Trophoblast cell (in vitro differentiated cells and primary cell): ENCODE results near the gene XXYLT1.

Experiments
- DNase-seq, 2 donors: peaks; one replicate each; pipeline ENCODE4 v3.0.0-alpha.2; 2016
- H2AFZ ChIP-seq: 2 replicates; pipeline ENCODE4 v1.6.1; 2013; ENCODE audit warnings: low read length, moderate library complexity, mild to moderate bottlenecking; ENCODE audit not compliant: insufficient read depth, poor library complexity
- H2AK5ac ChIP-seq: 2 replicates; pipeline ENCODE4 v1.6.1; 2013; ENCODE audit warnings: mild to moderate bottlenecking, low read length
- H2BK120ac ChIP-seq: 2 replicates; pipeline ENCODE4 v1.6.1; 2013; ENCODE audit warnings: low read length, mild to moderate bottlenecking, moderate library complexity; ENCODE audit not compliant: insufficient read depth, poor library complexity
- H2BK12ac ChIP-seq: 2 replicates; pipeline ENCODE4 v1.6.1; 2013; ENCODE audit warnings: mild to moderate bottlenecking, low read length, moderate library complexity
- H2BK5ac ChIP-seq: 2 replicates; pipeline ENCODE4 v1.6.1; 2013; ENCODE audit warnings: low read length, low read depth, moderate library complexity, mild to moderate bottlenecking; ENCODE audit not compliant: poor library complexity
- H3K14ac ChIP-seq: 2 replicates; pipeline ENCODE4 v1.6.1; 2013; ENCODE audit warnings: mild to moderate bottlenecking, low read length
- H3K18ac ChIP-seq: 2 replicates; pipeline ENCODE4 v1.6.1; 2013; ENCODE audit warnings: mild to moderate bottlenecking, low read length
- H3K23ac ChIP-seq: 2 replicates; pipeline ENCODE4 v1.6.1; 2013; ENCODE audit warnings: low read length
- H3K27ac ChIP-seq: 2 replicates; pipeline ENCODE4 v1.5.1; 2013; ENCODE audit warnings: low read depth, mild to moderate bottlenecking, inconsistent platforms, low read length, moderate library complexity
- H3K27me3 ChIP-seq: 2 replicates; pipeline ENCODE4 v1.6.1; 2013; ENCODE audit warnings: inconsistent platforms, mild to moderate bottlenecking, low read length, moderate library complexity; ENCODE audit not compliant: insufficient read depth
- H3K36me3 ChIP-seq, 2 experiments: 1 replicate in 1 of 2; 2 replicates in 1 of 2; pipeline ENCODE4 v1.6.1; 2013; ENCODE audit warnings: low read length in 2 of 2, mild to moderate bottlenecking in 2 of 2, moderate library complexity in 1 of 2; ENCODE audit not compliant: insufficient read depth in 2 of 2, control insufficient read depth in 1 of 2
- H3K4ac ChIP-seq: 2 replicates; pipeline ENCODE4 v1.6.1; 2013; ENCODE audit warnings: low read depth, mild to moderate bottlenecking, low read length, moderate library complexity
- H3K4me1 ChIP-seq, 2 experiments: 1 replicate in 1 of 2; 2 replicates in 1 of 2; pipeline ENCODE4 v1.6.1; 2013; ENCODE audit warnings: low read length in 2 of 2, mild to moderate bottlenecking in 2 of 2, moderate library complexity in 1 of 2; ENCODE audit not compliant: insufficient read depth in 2 of 2, control insufficient read depth in 1 of 2
- H3K4me2 ChIP-seq: 2 replicates; pipeline ENCODE4 v1.6.1; 2013; ENCODE audit warnings: inconsistent platforms, mild to moderate bottlenecking, low read length, moderate library complexity
- H3K4me3 ChIP-seq: 2 replicates; pipeline ENCODE4 v1.5.1; 2013; ENCODE audit warnings: mild to moderate bottlenecking, low read depth, low read length, inconsistent platforms
- H3K79me1 ChIP-seq: one replicate; pipeline ENCODE4 v1.6.1; 2013; ENCODE audit warnings: low read length
- H3K79me2 ChIP-seq: 2 replicates; pipeline ENCODE4 v1.6.1; 2013; ENCODE audit warnings: low read length, mild to moderate bottlenecking; ENCODE audit not compliant: control insufficient read depth, insufficient read depth, poor library complexity
- H3K9ac ChIP-seq: 2 replicates; pipeline ENCODE4 v1.6.1; 2013; ENCODE audit warnings: mild to moderate bottlenecking, low read length
- H3K9me3 ChIP-seq: 2 replicates; pipeline ENCODE4 v1.6.1; 2013; ENCODE audit warnings: low read depth, mild to moderate bottlenecking, control low read depth, inconsistent platforms, low read length; ENCODE audit not compliant: insufficient read depth
- H4K12ac ChIP-seq: 2 replicates; pipeline ENCODE4 v1.6.1; 2013; ENCODE audit warnings: low read depth, mild to moderate bottlenecking, low read length, moderate library complexity
- H4K8ac ChIP-seq: 2 replicates; pipeline ENCODE4 v1.6.1; 2013; ENCODE audit warnings: low read depth, mild to moderate bottlenecking, low read length, moderate library complexity
- H4K91ac ChIP-seq: one replicate; pipeline ENCODE4 v1.6.1; 2013; ENCODE audit warnings: low read depth, mild to moderate bottlenecking, low read length, moderate library complexity
- WGBS: extraction: QIAGEN DNeasy Blood & Tissue Kit; methylation state at CpG from one replicate; pipeline ENCODE4 v1.1.7; 2013; ENCODE audit warnings: missing lambda C conversion rate; ENCODE audit not compliant: insufficient read length, insufficient coverage; ENCODE audit errors: extremely low coverage; 5-methylcytosine and 5-hydroxymethylcytosine counted together

Gene XXYLT1

DNA sequence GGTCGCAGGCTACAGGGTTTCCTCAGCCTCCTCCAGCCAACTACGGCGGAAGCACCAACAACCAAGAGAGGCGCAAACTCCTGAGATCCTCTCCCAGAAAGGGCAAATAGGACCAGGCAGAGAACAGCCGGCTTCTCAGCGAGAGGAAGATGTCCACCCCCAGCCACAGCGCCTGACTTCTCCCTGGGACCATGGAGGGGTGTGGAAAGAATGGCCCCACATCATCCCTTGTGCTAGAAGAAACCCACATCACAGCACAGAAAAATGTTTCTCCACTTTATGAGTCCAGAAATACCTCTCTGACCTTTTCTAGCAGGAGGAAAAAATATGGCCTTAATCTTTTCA is 105.7 kb downstream of the XXYLT1 start:
- no peaks in the 10 kb centered on the region for H3K79me1 ChIP-seq
- H3K27ac ChIP-seq: no peak overlapping the region
- no peak overlapping the region for H2BK12ac ChIP-seq
- no peak for DNase-seq
- H4K8ac ChIP-seq: no peak overlapping the region
- H4K91ac ChIP-seq: no peak overlapping the region
- H2AFZ ChIP-seq: no peak overlapping the region
- H3K36me3 ChIP-seq: no peaks in the 10 kb centered on the region
- no peak overlapping the region for H3K9ac ChIP-seq
- no peak overlapping the region for H3K23ac ChIP-seq
- H3K18ac ChIP-seq: no peak overlapping the region
- H2AK5ac ChIP-seq: no peak overlapping the region
- H3K4ac ChIP-seq: no peak overlapping the region
- H3K79me2 ChIP-seq: no peaks in the 10 kb centered on the region
- H2BK5ac ChIP-seq: no peak overlapping the region
- H3K4me2 ChIP-seq: no peak overlapping the region
- H4K12ac ChIP-seq: no peak overlapping the region
- no peak overlapping the region for H3K14ac ChIP-seq
- H3K27me3 ChIP-seq: no peaks in the 10 kb centered on the region
- WGBS: no CpG with 5 or more reads among the region's 7 CpGs
- no peak overlapping the region for H3K4me3 ChIP-seq
- H3K9me3 ChIP-seq: peaks cover 1% of the 10 kb centered on the region
- H2BK120ac ChIP-seq: no peak overlapping the region
- H3K4me1 ChIP-seq: peaks cover 3 to 7% of the 10 kb centered on the region in 2 experiments

GRCh38 chr3:195164573-195165264 is 106.2 kb downstream of the XXYLT1 start:
- Histone ChIP-seq H3K9ac (no peak overlapping the region), H3K27me3 (no peaks in the 10 kb centered on the region), H3K4me1 (peaks cover 3 to 8% of the 10 kb centered on the region in 2 experiments), H3K14ac (no peak overlapping the region), H3K79me1 (no peaks in the 10 kb centered on the region), H4K8ac (no peak overlapping the region), H3K36me3 (no peaks in the 10 kb centered on the region), H3K9me3 (peaks cover 1% of the 10 kb centered on the region), H2AFZ (no peak overlapping the region), H3K23ac (no peak overlapping the region), H4K91ac (no peak overlapping the region), H2BK5ac (no peak overlapping the region), H2BK120ac (no peak overlapping the region), H2AK5ac (no peak overlapping the region), H3K79me2 (no peaks in the 10 kb centered on the region), H3K4me2 (no peak overlapping the region), H3K18ac (no peak overlapping the region), H2BK12ac (no peak overlapping the region), H3K4ac (no peak overlapping the region), H3K27ac (no peak overlapping the region), H4K12ac (no peak overlapping the region), H3K4me3 (no peak overlapping the region)
- no CpG with 5 or more reads among the region's 6 CpGs for WGBS
- no peak for DNase-seq

DNA sequence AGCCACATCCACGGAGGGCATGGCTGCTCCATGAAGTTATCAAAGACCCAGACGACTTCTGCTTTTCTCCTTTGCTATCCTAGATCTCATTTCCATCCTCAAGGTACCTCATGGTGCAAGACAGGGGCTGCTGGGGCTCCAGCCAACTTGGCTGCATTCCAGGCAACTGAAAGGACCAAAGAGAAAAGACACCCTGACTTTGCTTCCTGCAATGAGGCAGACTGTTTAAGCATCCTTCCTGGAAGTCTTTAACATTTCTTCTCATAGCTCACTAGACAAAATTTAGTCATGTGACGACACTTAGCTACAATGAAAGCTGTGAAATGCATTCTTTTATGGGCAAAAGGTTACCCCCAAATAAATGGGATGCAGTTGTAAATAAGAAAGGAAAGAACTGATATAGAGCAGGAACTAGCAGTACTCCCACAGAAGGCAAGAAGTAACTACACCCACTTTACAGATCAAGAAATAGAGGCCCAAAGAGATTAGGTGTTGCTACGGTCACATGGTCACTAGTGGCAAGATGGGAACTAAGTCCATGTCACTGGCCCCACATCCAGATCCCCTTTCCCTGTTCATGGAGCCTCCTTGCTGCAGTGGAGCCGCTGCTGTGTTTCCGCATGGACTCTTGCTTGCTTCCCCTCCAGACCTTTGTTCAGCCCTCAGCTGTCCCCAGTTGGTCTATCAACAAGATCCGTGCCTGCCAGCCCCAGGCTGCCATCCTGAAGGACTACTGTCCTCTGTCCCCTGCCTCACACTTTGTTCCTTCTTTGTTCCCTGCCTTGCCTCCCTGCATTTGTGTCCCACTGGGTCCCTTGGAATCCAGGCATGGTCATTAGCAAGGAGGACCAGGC is 107.0 kb downstream of the XXYLT1 start:
- H3K36me3 ChIP-seq: no peaks in the 10 kb centered on the region
- no peak overlapping the region for H3K23ac ChIP-seq
- H2AK5ac ChIP-seq: no peak overlapping the region
- H3K4me2 ChIP-seq: no peak overlapping the region
- no peak overlapping the region for H3K4me3 ChIP-seq
- no peak overlapping the region for H2BK12ac ChIP-seq
- H4K12ac ChIP-seq: no peak overlapping the region
- WGBS: no CpG with 5 or more reads among the region's 7 CpGs
- peaks cover 1% of the 10 kb centered on the region for H3K9me3 ChIP-seq
- no peak overlapping the region for H2AFZ ChIP-seq
- peaks cover 3 to 13% of the 10 kb centered on the region in 2 experiments for H3K4me1 ChIP-seq
- DNase-seq: no peak
- no peaks in the 10 kb centered on the region for H3K79me2 ChIP-seq
- H3K79me1 ChIP-seq: no peaks in the 10 kb centered on the region
- H2BK120ac ChIP-seq: no peak overlapping the region
- no peak overlapping the region for H2BK5ac ChIP-seq
- no peaks in the 10 kb centered on the region for H3K27me3 ChIP-seq
- H3K14ac ChIP-seq: no peak overlapping the region
- no peak overlapping the region for H4K91ac ChIP-seq
- no peak overlapping the region for H4K8ac ChIP-seq
- no peak overlapping the region for H3K18ac ChIP-seq
- no peak overlapping the region for H3K4ac ChIP-seq
- H3K9ac ChIP-seq: no peak overlapping the region
- H3K27ac ChIP-seq: no peak overlapping the region

DNA sequence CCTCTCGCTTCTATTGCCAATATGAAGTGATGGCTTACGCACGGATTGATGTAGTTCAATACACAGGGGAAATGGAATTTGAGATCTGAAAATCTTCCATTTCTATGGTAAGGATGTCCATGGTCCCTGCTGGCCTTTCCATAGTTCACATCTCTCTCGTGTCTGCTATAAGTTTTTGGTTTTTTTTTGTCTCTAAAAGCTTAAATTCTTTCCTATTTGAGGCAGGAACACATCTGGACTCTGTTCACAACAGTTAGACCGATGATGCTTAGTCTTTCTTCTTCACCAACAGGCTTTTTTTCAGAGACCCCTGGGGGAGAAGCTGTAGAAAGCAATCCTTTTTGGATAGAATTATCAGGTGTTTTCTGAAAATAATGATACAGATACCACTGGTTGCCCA is 108.1 kb downstream of the XXYLT1 start:
- no peak overlapping the region for H2BK12ac ChIP-seq
- no peak overlapping the region for H3K4ac ChIP-seq
- H2AK5ac ChIP-seq: no peak overlapping the region
- H3K79me1 ChIP-seq: no peaks in the 10 kb centered on the region
- no peak overlapping the region for H3K14ac ChIP-seq
- no peak overlapping the region for H4K8ac ChIP-seq
- H4K12ac ChIP-seq: no peak overlapping the region
- H3K18ac ChIP-seq: no peak overlapping the region
- peaks cover 1% of the 10 kb centered on the region for H3K9me3 ChIP-seq
- no peak overlapping the region for H4K91ac ChIP-seq
- H3K36me3 ChIP-seq: no peaks in the 10 kb centered on the region
- H3K27ac ChIP-seq: no peak overlapping the region
- no peak overlapping the region for H2BK120ac ChIP-seq
- WGBS: no CpG with 5 or more reads among the region's 5 CpGs
- H3K23ac ChIP-seq: no peak overlapping the region
- no peak for DNase-seq
- H3K4me3 ChIP-seq: no peak overlapping the region
- no peaks in the 10 kb centered on the region for H3K79me2 ChIP-seq
- no peaks in the 10 kb centered on the region for H3K27me3 ChIP-seq
- H3K4me2 ChIP-seq: no peak overlapping the region
- no peak overlapping the region for H2BK5ac ChIP-seq
- peaks cover 3 to 13% of the 10 kb centered on the region in 2 experiments for H3K4me1 ChIP-seq
- H3K9ac ChIP-seq: no peak overlapping the region
- H2AFZ ChIP-seq: no peak overlapping the region
